RWPE1 (cell line): ENCODE data around the gene ELAVL3.

ENCODE experiments used
- CTCF ChIA-PET: fragments of 350-600 bp; sonication (Branson Sonifier 250); formaldehyde crosslinking; extraction: SDS; loops from one replicate; lab custom pipeline; 2021; lab: Yijun Ruan, JAX
- POLR2A ChIA-PET: fragments of 400-600 bp; formaldehyde crosslinking; extraction: SDS; loops from one replicate; lab custom pipeline; 2020; ENCODE audit warnings: antibody characterized with exemption; ENCODE audit not compliant: low non-redundant PET; lab: Yijun Ruan, JAX
- DNase-seq: peaks from one replicate; pipeline ENCODE4 v3.0.0; 2012; ENCODE audit warnings: low spot score
- H3K27ac ChIP-seq: fragments of 450-650 bp; 2 replicates; pipeline ENCODE4 v1.5.1; 2017
- CTCF ChIP-seq: fragments of 450-650 bp; conservative IDR thresholded peaks from 2 replicates; pipeline ENCODE4 v1.5.1; 2017; ENCODE audit warnings: low read depth, mild to moderate bottlenecking

ELAVL3 gene

GRCh38 chr19:11421371-11422098 lies 59.3 kb downstream of the ELAVL3 start:
- peak overlapping the region; percentile 70 for H3K27ac ChIP-seq
- no peak for TF ChIP-seq CTCF
- POLR2A ChIA-PET = interaction anchor here (1.0 kb wide), 1 partner anchor 40 kb away, joined by 4 read pairs; no protein-coding TSS in a partner anchor
- DNase-seq = peak; percentile 51
- CTCF ChIA-PET = interaction anchor here (0.5 to 2.1 kb wide), 6 partner anchors 13 to 386 kb away, joined by 3 to 12 read pairs (median 4); partner anchors contain the start of gene ODAD3

GRCh38 chr19:11420429-11421370 lies 60.1 kb downstream of the ELAVL3 start:
- peak overlapping the region; percentile 28; the same call in 1 of the 2 replicates for H3K27ac ChIP-seq
- TF ChIP-seq CTCF = no peak
- CTCF ChIA-PET = interaction anchor here (0.5 to 0.9 kb wide), 2 partner anchors 104 to 385 kb away, joined by 4 to 6 read pairs; no protein-coding TSS in a partner anchor
- DNase-seq = no peak
- POLR2A ChIA-PET = no interaction called here

- ChIA-PET CTCF (no interaction called here), POLR2A (no interaction called here)
- no peak for DNase-seq
- peak within 1 kb of the TSS; percentile 28; the same call in 1 of the 2 replicates for H3K27ac ChIP-seq
- no peak for TF ChIP-seq CTCF
Observed at GRCh38 chr19:11418549-11419506, 62.0 kb downstream of the ELAVL3 start, which contains the start of gene RGL3. Gene RGL3, minus strand, starts transcription at chr19:11419314. Its CDS starts 36 bp downstream, at chr19:11419278.

GRCh38 chr19:11418094-11418548 lies 62.7 kb downstream of the ELAVL3 start:
- H3K27ac ChIP-seq = no peak overlapping the region
- ChIA-PET CTCF (no interaction called here), POLR2A (no interaction called here)
- TF ChIP-seq CTCF = no peak
- DNase-seq = no peak

GRCh38 chr19:11416346-11417052 lies 64.3 kb downstream of the ELAVL3 start:
- no peak for TF ChIP-seq CTCF
- CTCF ChIA-PET = no interaction called here
- POLR2A ChIA-PET = no interaction called here
- no peak for DNase-seq
- H3K27ac ChIP-seq = no peak overlapping the region
